ENCODE measurements around the gene MAN2B2.

MAN2B2 gene

GRCh38 chr4:6574747-6575502, at the start of gene MAN2B2:
Gene MAN2B2 (plus strand): TSS chr4:6575189. CDS start chr4:6575211, 22 bp downstream.
- DNase-seq (ENCODE audit: low spot score) = peak; percentile 99

GRCh38 chr4:6525474-6525873, 49.5 kb upstream of the MAN2B2 start:
- DNase-seq (ENCODE audit: low spot score) = no peak

- DNase-seq (ENCODE audit: low spot score) = no peak
Measured at GRCh38 chr4:6526156-6526555, 48.8 kb upstream of the MAN2B2 start.

- no peak for DNase-seq (ENCODE audit: low spot score)
Measured at GRCh38 chr4:6526671-6527091, 48.3 kb upstream of the MAN2B2 start.

- DNase-seq (ENCODE audit: low spot score) = no peak
Measured at GRCh38 chr4:6527259-6527658, 47.7 kb upstream of the MAN2B2 start.

GRCh38 chr4:6527683-6528595, 47.0 kb upstream of the MAN2B2 start:
- no peak for DNase-seq (ENCODE audit: low spot score)

- no peak for DNase-seq (ENCODE audit: low spot score)
Measured at GRCh38 chr4:6529021-6529420, 46.0 kb upstream of the MAN2B2 start.

- DNase-seq (ENCODE audit: low spot score) = no peak
Measured at GRCh38 chr4:6530301-6530700, 44.7 kb upstream of the MAN2B2 start.

- DNase-seq (ENCODE audit: low spot score) = no peak
Measured at GRCh38 chr4:6530964-6531363, 44.0 kb upstream of the MAN2B2 start.

GRCh38 chr4:6532102-6532501, 42.9 kb upstream of the MAN2B2 start:
- no peak for DNase-seq (ENCODE audit: low spot score)

GRCh38 chr4:6532658-6533057, 42.3 kb upstream of the MAN2B2 start:
- no peak for DNase-seq (ENCODE audit: low spot score)

GRCh38 chr4:6534050-6534449, 40.9 kb upstream of the MAN2B2 start:
- no peak for DNase-seq (ENCODE audit: low spot score)

GRCh38 chr4:6534618-6535328, 40.2 kb upstream of the MAN2B2 start:
- no peak for DNase-seq (ENCODE audit: low spot score)

GRCh38 chr4:6535329-6535692, 39.7 kb upstream of the MAN2B2 start:
- no peak for DNase-seq (ENCODE audit: low spot score)

- no peak for DNase-seq (ENCODE audit: low spot score)
Measured at GRCh38 chr4:6535706-6536105, 39.3 kb upstream of the MAN2B2 start.

- DNase-seq (ENCODE audit: low spot score) = no peak
Measured at GRCh38 chr4:6538111-6538510, 36.9 kb upstream of the MAN2B2 start.

- DNase-seq (ENCODE audit: low spot score) = no peak
Measured at GRCh38 chr4:6538575-6538974, 36.4 kb upstream of the MAN2B2 start.

- DNase-seq (ENCODE audit: low spot score) = no peak
Measured at GRCh38 chr4:6539009-6539764, 35.8 kb upstream of the MAN2B2 start.

- no peak for DNase-seq (ENCODE audit: low spot score)
Measured at GRCh38 chr4:6540879-6541278, 34.1 kb upstream of the MAN2B2 start.

- DNase-seq (ENCODE audit: low spot score) = no peak
Measured at GRCh38 chr4:6541789-6542188, 33.2 kb upstream of the MAN2B2 start.

- DNase-seq (ENCODE audit: low spot score) = no peak
Measured at GRCh38 chr4:6542951-6543350, 32.0 kb upstream of the MAN2B2 start.

GRCh38 chr4:6546091-6546490, 28.9 kb upstream of the MAN2B2 start:
- no peak for DNase-seq (ENCODE audit: low spot score)
